Vagina (tissue), 2 donors: ENCODE results near the gene EPB41.

ENCODE experiments used
- POLR2AphosphoS5 ChIP-seq, 2 donors: sonication (generic); formaldehyde crosslinking; IDR thresholded peaks; one replicate each; pipeline ENCODE4 v1.9.0; 2017; ENCODE audit warnings: antibody characterized with exemption in 2 of 2, mild to moderate bottlenecking in 2 of 2, low read depth in 1 of 2; ENCODE audit not compliant: insufficient read depth in 1 of 2
- TF ChIP-seq, protein P1 (sequence below), 3 experiments: fragments of 450-650 bp in 2 of 3; fragments of 200-600 bp in 1 of 3; sonication (generic) in 1 of 3; IDR thresholded peaks; one replicate each; pipeline ENCODE4 v1.5.1; 2017 to 2019; ENCODE audit warnings: antibody characterized with exemption in 3 of 3, mild to moderate bottlenecking in 2 of 3, moderate library complexity in 2 of 3

DNA sequence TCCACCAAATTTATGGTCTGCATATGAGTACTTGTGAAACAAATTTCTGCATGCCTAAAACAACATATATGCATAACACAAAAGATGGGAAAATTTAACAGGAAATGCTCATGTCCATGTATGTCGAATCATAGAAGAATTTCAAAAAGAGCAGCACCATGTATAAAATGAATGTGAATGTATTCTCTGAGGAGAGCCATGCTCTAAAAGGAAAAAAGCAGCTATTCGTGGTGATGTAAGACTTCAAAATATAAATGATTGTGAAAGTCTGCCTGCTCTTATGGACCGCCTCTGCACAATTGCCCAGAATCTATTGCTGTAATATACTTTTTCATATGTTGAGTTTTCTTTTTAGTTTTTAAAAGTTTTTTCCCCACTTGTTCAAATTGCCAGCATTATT, 66.8 kb downstream of the EPB41 start:
- TF ChIP-seq, protein P1, sequence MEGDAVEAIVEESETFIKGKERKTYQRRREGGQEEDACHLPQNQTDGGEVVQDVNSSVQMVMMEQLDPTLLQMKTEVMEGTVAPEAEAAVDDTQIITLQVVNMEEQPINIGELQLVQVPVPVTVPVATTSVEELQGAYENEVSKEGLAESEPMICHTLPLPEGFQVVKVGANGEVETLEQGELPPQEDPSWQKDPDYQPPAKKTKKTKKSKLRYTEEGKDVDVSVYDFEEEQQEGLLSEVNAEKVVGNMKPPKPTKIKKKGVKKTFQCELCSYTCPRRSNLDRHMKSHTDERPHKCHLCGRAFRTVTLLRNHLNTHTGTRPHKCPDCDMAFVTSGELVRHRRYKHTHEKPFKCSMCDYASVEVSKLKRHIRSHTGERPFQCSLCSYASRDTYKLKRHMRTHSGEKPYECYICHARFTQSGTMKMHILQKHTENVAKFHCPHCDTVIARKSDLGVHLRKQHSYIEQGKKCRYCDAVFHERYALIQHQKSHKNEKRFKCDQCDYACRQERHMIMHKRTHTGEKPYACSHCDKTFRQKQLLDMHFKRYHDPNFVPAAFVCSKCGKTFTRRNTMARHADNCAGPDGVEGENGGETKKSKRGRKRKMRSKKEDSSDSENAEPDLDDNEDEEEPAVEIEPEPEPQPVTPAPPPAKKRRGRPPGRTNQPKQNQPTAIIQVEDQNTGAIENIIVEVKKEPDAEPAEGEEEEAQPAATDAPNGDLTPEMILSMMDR (IDR thresholded peaks at IDR 0.05) = no peak
- TF ChIP-seq POLR2AphosphoS5 (IDR thresholded peaks at IDR 0.05; ENCODE audit: insufficient read depth in 1 of 2, low read depth in 1 of 2) = no peak
